Gastroesophageal sphincter (tissue), 3 donors: ENCODE results near the gene SMCHD1.
"Not testable (repeated sequence)": the region's sequence is repeated elsewhere in the genome, so short reads cannot be mapped to it uniquely, and the experiment has no call there.

Experiments used
- EP300 ChIP-seq: sonication (generic); formaldehyde crosslinking; IDR thresholded peaks from one replicate; pipeline ENCODE4 v1.6.1; 2017; ENCODE audit warnings: antibody characterized with exemption, mild to moderate bottlenecking
- POLR2A ChIP-seq, 2 donors: fragments of 450-650 bp; IDR thresholded peaks; one replicate each; pipeline ENCODE4 v1.6.1; 2017; ENCODE audit warnings: antibody characterized with exemption in 2 of 2, mild to moderate bottlenecking in 2 of 2, moderate library complexity in 1 of 2
- POLR2AphosphoS5 ChIP-seq: sonication (generic); formaldehyde crosslinking; IDR thresholded peaks from one replicate; pipeline ENCODE4 v1.6.1; 2017; ENCODE audit warnings: antibody characterized with exemption
- TF ChIP-seq, protein P1 (sequence below), 4 experiments: fragments of 200-600 bp in 2 of 4; fragments of 450-650 bp in 2 of 4; sonication (generic) in 1 of 4; IDR thresholded peaks; one replicate each; pipeline ENCODE4 v1.5.1; 2017 to 2019; ENCODE audit warnings: antibody characterized with exemption in 4 of 4, mild to moderate bottlenecking in 2 of 4, moderate library complexity in 2 of 4

DNA sequence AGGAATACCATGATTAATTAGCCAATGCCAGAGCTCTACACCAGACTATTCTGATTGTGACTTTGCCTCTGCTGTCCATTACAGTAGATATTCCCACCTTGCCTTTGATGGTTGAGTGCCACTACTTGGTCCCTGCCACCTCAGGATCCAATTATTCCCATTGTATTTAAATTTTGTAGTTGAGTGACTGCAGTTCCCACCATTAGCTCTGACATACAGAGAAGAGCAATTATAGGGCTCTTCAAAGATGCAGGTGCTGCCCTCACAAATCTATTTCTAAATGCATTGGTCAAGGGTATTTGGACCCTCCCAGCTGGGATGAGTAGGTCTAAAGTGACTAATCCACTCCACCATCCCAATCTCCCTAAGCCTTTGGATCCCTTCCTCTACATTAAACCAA, 181.8 kb downstream of the SMCHD1 start:
- TF ChIP-seq, protein P1, sequence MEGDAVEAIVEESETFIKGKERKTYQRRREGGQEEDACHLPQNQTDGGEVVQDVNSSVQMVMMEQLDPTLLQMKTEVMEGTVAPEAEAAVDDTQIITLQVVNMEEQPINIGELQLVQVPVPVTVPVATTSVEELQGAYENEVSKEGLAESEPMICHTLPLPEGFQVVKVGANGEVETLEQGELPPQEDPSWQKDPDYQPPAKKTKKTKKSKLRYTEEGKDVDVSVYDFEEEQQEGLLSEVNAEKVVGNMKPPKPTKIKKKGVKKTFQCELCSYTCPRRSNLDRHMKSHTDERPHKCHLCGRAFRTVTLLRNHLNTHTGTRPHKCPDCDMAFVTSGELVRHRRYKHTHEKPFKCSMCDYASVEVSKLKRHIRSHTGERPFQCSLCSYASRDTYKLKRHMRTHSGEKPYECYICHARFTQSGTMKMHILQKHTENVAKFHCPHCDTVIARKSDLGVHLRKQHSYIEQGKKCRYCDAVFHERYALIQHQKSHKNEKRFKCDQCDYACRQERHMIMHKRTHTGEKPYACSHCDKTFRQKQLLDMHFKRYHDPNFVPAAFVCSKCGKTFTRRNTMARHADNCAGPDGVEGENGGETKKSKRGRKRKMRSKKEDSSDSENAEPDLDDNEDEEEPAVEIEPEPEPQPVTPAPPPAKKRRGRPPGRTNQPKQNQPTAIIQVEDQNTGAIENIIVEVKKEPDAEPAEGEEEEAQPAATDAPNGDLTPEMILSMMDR (IDR thresholded peaks at IDR 0.05), result not testable (repeated sequence)
- not testable (repeated sequence) for TF ChIP-seq POLR2AphosphoS5; POLR2A (IDR thresholded peaks at IDR 0.05); EP300
